ENCODE results near the gene ANKMY2.

- TF ChIP-seq POLR2AphosphoS5 (IDR thresholded peaks at IDR 0.05; ENCODE audit: low read depth, low read length) (no peak), TAF1 (IDR thresholded peaks at IDR 0.05; ENCODE audit: borderline replicate concordance, low read depth, low read length) (no peak)
Observed at GRCh38 chr7:16637379-16637778, 8.2 kb downstream of the ANKMY2 start.
